ENCODE results near the gene CXCL14. TPM values are rescaled to one million over a fixed set of nuclear protein-coding genes. Genes with fewer than 3 reads are reported as not detected.

The CXCL14 gene
- not detected for total RNA-seq

GRCh38 chr5:135578685-135579341 is at the start of gene CXCL14:
TSS of gene CXCL14 (minus strand) at chr5:135578991. CDS start at chr5:135578778, 213 bp downstream.

GRCh38 chr5:135535820-135536801 is 42.7 kb downstream of the CXCL14 start, which contains the start of gene NEUROG1:
TSS of gene NEUROG1 (minus strand) at chr5:135535964. CDS start at chr5:135535690, 274 bp downstream.

Other genes with a start within 250 kb of the CXCL14 start
- gene MACROH2A1, start 179.8 kb downstream of the CXCL14 start, total RNA-seq: 100 to 1,000 TPM; 264 to 271 TPM
- not detected for gene DCANP1, start 131.6 kb downstream of the CXCL14 start, total RNA-seq
- gene TIFAB, start 126.6 kb downstream of the CXCL14 start, total RNA-seq: not detected
- gene NEUROG1, start 43.0 kb downstream of the CXCL14 start, total RNA-seq: not detected

Measured in activated naive CD4-positive, alpha-beta T cell treated with anti-CD3 and anti-CD28 coated beads, Interleukin-2, amount 10 ng/mL, durations not matched to agents 5 hours and 36 hours (primary cell).